HG03439 (cell line): ENCODE data around the gene MACROH2A1.

Experiments used
- ATAC-seq: cut with Tn5 transposase; IDR thresholded peaks from one replicate; pipeline ENCODE4 v1.9.1; 2021; ENCODE audit warnings: mild to moderate bottlenecking, moderate library complexity; ENCODE audit not compliant: unreplicated experiment

Gene MACROH2A1

DNA sequence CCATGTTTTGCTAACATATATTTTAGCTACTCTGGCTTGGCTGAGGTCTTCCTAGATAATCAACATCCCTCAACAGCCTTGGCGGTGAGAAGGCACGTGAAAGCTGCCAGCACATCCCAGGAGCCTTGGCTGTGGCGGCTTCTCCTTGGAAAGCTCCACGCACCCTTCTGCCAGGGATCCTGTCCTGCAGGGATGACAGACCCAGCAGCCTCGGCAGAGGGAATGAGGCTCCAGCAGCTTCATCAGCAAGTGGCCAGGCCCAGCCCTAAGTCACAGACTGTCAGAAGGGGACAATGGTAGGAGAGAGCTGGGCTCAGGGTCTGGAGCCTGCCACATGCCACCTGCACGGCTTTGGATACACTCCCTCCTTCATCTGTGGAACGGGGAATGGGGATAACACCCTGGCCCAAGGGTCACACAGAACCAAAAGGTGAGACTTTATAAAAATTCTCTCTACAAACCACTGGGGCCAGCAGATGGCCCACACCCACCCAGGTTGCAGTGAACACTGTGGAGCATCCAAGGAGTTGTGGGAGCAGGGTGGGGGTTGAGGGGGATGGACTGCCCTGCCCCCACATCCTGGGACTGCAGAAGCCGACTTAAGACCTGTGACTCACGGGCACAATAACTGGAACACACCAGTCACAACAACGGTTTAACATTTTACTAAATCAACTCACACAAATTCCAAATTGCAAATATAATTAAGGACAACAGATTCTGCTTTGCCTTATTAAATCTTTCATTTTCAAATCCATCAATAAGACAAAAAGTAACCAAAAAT, 65.1 kb downstream of the MACROH2A1 start:
- no peak for ATAC-seq

DNA sequence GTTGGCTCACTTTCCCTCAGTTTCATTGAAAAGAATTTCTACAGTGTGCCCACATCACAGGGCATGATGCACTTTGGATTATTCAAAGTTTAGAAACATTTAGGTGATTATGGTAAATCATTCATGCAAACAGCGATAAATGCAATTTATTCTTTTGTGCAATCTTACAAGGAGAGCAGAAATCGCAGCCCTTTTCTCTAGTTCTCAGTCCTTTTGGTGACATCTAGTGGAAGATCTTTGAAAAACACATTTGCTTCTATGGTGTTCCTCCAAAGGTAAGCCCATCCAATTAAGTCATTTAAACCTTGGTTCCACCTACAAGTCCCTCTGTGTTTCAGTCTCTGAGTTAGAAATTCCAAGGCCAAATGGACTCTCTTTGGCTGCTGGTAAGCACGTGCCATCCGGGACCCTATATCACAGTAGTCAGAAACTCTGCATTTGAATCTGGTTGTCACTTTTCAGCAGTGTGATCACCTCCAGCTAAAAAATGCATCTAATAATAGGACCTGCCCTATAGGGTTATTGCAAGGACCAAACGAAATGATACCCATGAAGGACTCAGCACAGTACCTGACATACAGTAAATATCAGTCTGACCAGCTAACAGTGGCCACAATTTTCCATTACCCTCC, 66.4 kb downstream of the MACROH2A1 start:
- ATAC-seq: no peak

DNA sequence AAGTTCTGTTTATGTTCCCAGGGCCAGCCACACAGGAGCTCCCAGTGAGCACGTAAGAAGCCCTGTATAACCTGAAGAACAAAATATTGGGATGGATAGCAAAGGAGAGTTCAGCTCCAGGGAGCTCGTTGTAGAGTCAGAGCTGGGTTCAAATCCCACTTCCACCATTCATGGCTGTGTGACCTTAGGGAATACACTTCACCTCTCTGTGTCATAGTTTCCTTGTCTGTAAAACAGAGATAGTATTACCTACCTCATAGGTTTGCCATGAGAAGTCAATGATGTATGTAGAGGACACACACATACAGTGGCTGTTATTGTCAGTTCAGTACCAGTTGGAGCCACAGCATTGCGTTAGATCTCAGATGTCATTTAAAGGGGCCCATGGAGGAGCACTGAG, 67.4 kb downstream of the MACROH2A1 start:
- no peak for ATAC-seq

DNA sequence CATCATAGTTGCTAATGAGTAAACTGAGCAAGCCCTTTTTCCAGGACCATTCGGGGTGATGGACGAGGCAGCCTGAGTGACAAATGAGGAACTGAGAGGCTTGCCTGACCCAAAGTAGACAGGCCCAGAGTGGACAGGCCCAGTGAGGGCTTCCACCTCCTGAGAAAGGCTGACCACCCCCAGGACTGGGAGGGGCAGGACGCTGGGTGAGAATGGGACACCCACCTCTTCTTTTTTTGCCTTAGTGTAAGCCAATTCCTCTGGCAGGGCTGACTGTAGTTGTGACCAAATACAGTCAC, 68.3 kb downstream of the MACROH2A1 start:
- ATAC-seq: no peak

DNA sequence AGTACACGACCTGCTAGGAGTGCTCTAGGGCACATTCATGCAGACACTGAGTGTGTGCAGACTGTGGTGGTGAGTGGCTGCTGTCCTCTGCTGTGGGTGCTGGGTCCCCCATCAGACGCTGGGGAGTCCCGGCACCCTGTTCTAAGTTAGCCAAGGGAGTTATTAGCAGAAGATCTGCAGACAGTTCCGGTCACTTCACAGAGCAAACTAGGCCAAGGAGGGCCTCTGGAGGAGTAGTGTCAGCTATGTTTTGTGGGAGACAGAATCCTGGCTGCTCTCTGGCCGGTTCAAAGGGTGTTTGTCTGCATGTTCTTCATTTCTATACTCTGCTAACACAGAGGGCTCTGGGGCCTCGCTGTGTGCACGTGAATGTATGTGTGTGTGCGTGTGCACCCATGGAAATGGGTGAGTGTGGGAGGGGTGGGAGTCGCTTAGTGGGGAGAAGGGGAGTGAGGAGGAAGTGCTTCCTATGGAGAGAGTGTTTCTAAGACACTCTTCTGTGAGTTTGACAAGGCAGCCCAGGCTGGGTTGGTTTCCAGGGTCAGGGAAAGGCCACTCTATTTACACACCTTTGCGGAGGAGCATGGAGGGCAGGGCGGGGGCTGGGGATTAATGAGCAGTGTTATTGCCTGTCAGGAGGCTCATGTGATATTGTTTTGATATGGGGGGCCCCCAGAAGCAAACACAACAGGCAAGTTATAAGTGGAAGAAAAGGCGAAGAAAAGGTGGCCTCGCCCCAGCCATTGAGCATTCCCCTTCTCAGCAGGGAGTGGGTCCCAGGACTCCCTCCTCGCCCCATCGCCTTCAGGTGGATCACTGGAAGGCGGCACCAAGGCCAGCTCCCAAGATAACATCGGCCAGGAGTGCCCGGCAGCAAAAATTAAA, 68.9 kb downstream of the MACROH2A1 start:
- ATAC-seq: no peak

DNA sequence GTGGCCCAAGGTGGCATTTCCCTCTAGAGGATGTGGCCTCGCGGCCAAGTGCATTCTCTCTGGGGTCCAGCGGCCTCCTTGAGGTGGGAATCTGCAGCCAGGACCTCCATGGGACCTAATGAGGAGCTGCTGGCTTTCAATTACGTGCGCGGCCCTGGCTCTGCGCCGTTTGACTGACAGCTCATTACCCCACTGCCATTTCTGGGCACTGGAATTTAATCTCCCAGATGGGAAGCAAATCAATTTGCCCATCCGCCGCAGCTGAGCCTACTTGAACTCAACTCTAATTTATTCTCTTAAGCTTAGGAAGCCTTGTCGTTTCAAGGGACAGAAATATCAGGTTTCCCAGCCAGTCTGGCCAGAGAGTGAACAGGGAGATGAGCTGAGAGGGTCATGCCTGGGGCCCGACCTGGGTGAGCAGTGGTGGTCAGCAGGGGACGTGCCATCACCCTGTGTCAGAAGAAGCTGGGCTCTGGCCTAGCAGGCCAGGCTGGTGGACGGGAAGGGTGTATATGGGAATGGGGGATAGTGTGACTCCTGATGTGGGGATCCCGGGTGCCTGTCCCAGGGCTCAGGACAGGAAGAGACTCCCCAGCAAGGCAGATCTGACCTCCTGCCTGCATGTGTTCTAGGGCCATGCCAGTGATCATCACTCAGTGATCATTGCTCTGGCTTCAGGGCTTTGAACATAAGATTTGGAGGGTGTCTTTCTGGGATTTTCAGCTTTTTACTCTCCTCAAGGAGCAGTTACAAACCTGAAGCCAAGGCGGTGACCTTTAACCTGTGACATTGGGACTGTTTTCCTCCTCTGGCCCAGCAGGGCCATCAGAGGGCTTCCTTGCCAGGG, 69.7 kb downstream of the MACROH2A1 start:
- no peak for ATAC-seq

DNA sequence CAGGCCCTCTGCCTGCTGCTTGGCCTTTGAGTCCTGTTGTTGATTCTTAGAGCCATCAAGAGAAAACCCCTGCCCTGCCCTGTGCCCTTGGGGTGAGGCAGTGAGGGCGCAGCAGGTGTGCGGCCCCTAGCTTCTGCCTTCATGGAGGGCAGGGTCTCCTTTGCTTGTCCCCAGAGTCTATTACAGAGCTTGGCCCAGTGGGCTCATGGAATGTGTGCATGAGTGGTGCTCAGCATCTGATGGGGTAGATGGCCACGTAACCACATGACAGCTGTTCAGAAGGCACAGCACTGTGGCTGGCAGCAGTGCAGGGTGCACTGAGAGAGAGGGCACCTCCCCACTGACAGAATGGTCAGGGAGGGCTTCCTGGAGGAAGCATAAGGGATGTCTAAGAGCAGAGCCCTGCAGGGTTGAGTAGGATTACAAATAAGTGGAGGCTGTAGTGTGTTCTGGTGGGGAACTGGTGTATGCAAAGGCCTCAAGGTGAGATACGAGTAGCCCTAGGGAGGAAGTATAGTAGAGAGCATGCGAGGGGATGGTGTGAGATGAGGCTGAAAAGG, 70.8 kb downstream of the MACROH2A1 start:
- no peak for ATAC-seq

DNA sequence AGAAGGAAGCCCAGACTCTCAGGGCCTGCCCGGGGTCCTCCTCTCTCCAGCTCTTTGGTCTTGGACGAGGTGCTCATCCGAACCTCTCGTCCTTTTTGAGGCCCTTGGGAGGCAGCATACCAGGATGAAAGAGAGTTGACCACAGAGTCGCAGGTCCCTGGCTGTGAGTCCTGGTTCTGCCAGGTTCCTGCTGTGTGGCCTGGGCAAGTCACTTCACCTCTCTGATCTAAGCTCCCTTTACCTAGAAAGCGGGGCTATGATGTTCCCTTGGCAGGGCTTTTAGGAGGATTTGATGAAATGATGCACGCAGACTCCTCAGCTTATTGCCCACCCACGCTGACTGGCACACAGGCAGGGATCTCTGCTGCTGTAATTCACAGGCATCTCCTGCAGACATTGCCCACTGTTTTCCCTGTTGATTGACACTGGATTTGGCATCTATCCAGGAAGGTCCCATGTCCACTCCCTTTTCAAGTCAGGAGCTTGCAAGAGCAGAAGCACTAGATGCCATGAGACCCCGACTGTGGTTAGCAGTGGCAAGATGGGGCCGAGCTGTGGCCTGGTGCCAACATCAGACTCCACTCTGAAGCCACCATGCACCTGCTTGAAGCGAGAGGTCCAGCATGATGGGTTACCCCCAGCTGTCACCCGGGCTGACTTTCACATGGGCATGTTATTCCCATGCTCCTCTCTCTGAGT, 71.5 kb downstream of the MACROH2A1 start:
- ATAC-seq: no peak

DNA sequence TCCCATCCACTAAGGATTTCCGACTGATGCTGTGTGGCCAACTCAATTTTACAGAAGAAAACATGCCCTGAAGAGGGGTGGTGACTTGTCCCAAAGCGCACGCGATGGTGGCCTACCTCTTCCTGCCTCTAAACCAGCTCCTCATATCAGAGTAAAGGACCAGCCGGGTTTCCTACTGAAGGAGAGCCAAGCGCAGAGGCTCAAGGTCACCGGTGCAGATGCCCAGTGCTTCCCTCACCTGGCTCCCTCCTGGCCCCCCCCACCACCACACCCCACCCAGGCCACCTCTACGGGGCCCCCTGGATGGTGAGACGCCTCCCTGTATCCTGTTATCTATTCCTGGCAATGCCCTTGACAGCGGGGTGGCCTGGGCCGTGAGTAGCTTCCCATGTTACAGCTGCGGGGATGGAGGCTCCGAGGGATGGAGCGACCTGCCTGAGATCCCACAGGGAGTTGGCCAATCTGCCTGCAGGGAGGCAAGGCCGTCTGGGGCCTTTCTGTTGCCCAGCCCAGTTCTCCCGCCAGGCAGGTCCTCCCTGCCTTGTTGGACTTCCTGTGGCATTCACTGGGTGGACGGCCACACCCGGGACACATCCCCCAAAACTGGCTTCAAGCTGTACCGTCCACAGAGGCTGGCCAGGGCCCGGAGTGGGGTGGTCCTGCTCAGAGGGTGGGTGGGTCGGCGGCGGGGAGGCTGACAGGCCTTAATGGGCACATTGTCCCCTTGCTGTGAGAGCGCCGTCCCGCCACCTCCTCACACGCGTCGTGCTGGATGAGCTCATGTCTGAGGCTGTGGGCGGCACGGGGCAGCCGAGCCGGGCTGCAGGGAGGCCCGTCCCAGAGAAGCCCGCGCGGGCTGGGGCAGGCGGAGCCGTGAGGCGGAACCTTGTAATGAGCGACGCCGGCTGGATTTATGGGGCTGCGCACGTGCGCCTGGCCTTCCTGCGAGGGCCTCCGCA, 72.5 kb downstream of the MACROH2A1 start:
- ATAC-seq: no peak

DNA sequence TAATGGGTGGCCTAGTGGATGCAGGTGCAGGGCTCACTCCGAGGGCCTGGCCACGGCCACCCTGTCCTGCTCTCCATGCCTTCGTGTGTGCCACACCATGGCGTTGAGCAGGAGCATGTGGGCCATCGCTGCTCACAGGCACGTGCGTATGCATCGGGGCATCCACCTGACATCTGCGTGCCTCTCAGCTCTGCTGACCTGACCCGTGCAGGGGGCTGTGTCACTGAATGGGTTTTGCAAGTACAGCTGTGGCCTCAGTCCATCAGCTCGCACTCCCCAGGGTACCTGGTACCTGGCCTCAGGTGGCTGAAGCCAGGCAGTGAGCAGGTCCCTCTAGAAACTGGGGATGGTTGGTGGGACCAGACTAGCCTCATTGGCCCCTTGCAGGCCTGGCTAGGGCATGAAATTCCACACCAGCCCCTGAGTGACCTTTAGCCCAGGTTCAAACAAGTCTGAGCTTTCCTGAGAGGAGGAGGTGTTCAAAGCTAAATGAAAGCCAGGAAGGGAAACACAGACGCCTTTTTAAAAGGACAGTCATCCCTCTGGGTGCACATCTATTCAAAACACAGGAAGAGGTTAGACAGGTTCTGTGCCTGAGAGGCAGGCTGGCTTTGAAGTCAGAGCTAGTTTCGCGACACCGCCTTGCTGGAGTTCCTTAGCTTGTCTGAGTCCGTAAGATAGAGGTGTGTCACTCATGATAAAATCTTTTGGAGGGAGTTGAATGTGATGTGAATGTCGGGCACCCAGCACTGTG, 74.0 kb downstream of the MACROH2A1 start:
- no peak for ATAC-seq

DNA sequence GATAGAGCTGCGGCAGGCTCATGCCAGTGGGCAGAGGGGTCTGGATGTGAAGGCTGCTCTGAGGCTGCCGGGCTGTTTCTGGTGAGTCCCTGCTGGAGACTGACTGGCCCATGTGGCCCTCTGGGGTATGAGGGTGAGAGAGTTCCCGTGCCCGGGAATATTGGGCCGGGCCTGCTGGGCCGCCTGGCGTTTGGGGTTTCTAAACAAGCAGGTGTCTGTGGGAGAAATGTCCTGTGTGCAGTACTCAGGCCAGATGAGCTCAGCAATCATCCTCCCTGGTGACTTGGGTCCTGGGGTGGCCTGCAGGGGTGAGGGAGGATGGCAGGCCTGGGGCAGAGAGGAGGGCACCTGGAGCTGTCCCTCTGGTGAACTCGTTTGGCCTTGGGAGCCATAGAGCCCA, 74.9 kb downstream of the MACROH2A1 start:
- ATAC-seq: no peak

DNA sequence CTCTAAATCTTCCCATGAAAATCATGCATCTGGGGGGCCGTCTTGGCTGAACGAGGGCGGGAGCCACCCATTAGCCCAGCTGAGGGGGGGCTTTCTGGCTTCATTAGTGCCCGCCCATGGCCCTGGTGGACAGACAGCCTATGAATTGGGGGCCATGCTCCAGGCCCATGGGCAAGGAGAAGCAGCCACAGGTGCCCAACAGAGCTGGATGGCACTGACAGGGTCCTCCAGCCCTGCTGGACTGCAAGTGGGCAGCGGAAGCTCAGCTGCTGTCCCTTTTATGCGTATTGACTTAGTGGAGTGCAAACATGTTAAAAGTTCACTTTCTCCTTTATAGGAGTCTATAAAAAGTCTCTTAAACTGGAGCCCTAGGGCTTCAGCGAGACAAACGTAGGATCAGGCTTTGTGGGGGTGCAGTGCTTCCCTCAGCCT, 75.3 kb downstream of the MACROH2A1 start:
- ATAC-seq: no peak

DNA sequence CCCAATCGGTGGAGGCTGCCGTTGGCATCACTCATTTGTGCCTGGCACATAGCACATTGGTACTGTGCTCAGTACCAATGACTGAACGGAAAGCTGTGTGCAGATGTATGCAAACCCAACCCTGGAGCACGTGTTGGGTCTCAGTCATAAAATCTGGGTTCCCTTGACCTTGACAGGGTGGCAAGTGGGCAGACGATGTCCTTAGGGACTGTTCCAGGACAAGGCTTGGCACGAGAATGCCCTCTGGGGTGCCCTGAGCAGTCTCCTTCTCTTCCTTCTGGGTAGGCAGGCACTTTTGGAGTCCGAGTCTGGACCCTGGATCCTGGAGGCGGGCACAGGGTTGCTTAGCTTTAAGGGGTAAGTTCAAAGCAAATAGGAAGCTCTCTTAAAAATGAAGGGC, 75.8 kb downstream of the MACROH2A1 start:
- no peak for ATAC-seq

DNA sequence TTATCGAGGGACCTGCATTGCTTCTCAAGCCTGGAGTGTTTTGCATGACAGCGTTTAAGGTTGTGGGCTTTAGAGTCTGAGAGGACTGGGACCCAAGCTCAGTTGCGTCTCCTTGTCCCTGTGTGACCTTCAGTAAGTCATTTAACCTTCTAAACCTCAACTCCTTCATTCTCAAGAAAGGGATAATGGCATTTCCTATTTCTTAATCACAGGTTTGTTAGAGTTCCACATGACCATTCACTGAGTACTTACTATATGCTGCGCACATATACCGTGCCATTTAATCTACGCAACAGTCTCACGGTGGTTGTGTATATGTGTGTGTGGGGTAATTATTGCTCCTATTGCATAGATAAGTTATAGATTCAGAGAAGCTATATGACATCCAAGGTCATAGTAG, 76.3 kb downstream of the MACROH2A1 start:
- no peak for ATAC-seq

DNA sequence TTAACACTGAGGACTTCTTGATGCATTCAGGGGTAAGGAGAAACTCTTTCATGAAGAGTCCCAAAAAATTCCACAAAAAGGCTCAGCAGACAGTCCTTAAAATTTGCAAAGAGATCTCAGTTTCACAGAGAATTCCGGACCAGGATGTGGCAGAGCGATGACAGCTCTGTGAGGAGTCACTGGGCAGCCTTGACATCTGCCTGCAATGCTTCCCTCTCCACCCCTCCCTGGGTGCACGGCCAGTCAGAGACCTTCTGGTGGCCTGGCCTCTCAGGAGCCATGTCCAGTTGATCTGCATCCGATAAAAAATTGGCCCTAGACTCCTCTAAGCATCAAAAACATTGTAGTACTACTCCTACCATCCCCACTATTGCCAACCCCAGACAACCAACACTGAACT, 76.8 kb downstream of the MACROH2A1 start:
- ATAC-seq: no peak

DNA sequence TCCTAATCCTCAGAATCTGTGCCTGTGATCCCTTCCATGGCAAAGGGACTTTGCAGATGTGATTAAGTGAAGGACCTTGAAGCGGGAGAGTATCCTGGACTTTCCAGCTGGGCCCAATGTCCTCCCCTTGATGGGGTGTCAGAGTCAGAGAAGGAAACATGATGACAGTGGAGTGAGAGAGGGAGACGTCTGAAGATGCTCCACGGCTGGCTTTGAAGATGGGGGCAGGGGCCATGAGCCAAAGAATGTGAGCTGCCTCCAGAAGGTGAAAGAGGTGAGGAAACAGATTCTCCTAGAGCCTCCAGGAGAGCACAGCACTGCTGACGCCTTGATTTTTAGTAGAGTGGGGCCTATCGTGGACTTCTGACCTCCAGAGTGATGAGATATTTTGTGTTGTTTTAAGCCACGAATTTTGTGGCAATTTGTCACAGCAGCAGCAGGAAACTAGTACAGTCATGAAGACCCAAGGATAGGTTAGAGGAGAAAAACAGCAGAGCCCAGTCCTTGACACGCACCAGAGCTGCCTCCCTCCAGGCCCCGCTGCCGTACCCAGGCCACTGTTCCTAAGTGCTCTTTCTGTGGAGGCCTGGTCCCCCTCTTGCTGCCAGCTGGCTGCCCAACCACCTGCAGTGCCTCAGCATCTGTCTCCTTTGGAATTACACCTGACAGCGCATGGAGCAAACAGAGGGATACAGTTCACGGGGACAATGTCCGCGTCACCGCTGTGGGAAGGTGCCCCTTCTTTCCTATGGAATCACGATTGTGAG, 78.1 kb downstream of the MACROH2A1 start:
- ATAC-seq: no peak

DNA sequence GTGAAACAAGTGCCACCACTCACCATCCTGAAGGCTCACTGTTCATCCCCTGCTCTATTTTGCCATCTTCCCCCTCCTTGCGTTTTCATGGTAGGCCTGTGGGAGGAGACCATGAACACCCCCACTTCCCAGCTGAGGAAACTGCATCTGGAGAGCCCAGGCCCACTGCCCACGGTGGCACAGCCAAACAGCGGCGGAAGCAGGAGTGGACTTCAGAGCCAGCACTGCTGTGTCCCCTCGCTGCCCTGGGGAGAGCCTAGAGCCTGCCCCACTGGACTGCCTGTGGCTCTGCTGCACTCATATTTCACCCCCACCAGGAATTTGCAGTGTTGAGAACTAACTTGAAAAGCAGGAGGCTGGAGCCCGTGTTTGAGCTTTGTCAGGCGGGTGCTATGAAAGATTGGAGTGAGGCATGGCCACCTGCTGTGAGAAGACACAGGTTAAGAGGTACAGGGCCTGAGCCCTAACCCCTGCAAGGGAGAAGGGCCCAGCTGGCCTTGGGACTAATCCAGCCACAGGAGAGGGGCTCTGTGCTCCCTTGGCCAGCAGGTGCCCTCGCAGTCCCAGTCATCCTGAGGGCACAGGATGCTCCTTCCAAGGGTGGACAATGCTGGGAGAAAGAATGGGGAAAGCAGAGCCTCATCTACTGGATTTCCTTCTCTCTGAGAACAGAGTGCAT, 79.0 kb downstream of the MACROH2A1 start:
- ATAC-seq: no peak
